GM12865 (cell line): ENCODE data around the gene GEMIN4.

Source experiments
- DNase-seq: peaks from one replicate; pipeline ENCODE4 v3.0.0; 2010; ENCODE audit warnings: low read depth
- H3K4me3 ChIP-seq: 2 replicates; pipeline ENCODE4 v1.5.1; 2011; ENCODE audit warnings: mild to moderate bottlenecking, low read depth, low read length, control low read depth
- TF ChIP-seq, protein P1 (sequence below): IDR thresholded peaks from 2 replicates; pipeline ENCODE4 v1.5.1; 2011; ENCODE audit warnings: low read length, control low read depth, low read depth, inconsistent platforms; ENCODE audit not compliant: insufficient read depth; ENCODE audit errors: missing control alignments

The GEMIN4 gene

DNA sequence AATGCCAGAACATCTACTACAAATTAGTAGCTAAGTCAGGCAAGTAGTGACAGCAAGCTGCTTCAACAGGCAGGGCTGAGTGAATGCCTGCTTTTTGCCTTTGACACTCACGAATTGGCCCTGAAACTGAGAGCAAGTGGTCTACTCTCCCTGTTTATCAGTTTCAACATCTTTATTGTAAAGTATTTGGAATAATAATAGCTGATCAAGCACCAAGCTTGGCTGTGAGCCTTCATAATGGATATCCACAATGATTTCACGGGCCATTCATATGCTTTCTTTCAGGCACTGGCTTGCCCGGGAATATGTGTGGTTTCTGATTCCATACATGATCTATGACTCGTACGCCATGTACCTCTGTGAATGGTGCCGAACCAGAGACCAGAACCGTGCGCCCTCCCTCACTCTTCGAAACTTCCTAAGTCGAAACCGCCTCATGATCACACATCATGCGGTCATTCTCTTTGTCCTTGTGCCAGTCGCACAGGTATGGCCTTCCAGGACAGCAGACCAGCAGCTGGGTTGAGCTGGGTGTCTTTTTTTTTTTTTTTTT lies 14.4 kb downstream of the GEMIN4 start:
- TF ChIP-seq, protein P1, sequence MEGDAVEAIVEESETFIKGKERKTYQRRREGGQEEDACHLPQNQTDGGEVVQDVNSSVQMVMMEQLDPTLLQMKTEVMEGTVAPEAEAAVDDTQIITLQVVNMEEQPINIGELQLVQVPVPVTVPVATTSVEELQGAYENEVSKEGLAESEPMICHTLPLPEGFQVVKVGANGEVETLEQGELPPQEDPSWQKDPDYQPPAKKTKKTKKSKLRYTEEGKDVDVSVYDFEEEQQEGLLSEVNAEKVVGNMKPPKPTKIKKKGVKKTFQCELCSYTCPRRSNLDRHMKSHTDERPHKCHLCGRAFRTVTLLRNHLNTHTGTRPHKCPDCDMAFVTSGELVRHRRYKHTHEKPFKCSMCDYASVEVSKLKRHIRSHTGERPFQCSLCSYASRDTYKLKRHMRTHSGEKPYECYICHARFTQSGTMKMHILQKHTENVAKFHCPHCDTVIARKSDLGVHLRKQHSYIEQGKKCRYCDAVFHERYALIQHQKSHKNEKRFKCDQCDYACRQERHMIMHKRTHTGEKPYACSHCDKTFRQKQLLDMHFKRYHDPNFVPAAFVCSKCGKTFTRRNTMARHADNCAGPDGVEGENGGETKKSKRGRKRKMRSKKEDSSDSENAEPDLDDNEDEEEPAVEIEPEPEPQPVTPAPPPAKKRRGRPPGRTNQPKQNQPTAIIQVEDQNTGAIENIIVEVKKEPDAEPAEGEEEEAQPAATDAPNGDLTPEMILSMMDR: no peak
- H3K4me3 ChIP-seq: no peak overlapping the region
- no peak for DNase-seq

DNA sequence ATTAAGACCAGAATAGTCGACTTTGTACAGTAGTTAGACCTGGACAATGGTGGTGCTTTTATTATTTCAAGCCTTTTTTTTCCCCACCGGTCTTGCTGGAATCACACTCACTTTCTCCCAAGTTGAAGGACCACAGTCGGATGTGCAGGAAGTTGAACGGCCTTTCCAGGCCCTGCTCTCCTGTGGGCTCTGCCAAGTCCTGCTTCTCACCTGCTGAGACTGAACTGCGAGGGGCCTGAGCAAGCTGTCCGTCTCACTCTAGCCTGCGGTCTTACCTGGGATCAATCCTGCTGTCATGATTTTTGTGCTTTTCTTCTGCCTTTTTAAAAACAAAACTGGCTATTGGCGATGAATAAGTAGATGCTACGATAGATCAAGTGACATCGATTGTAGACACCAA lies 18.3 kb downstream of the GEMIN4 start:
- H3K4me3 ChIP-seq: peak overlapping the region; percentile 79
- DNase-seq: no peak
- TF ChIP-seq, protein P1: no peak

DNA sequence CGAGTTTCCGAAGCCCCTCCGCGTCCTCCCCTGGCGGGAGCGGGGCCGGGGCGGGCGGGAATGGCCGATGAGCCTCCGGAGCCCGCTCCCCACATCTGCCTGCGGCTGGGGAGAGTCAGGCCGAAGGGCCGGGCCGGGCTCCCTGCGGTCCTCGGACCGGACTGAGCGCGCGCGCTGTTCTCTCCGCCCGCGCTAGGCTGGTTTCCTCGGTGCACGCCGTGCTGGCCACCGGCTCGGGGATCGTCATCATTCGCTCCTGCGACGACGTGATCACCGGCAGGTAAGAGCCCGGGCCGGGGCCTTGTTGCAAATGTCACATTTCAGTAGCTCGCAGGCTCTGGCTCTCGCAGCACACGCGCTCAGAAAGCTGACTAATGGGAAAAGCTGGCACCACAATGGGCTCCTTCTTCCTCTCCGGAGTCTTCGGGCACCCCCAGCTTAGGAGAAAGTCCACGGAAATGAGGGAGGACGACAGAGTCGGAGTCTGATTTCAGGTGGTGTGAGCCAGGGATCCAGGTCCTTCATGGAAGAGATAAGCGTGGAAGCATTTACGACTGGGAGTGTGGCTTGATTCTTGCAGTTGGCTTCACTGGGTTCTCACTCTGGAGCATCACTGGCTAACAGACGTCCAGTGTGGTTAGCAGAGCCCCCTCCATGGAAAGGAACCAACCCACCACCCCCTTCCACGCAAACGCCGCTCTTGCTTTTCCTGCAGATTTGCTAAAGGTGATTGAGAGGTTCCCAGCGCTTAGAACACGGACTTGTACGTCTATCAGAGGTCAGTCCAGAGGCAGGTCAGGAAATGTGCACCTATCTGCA lies 19.0 kb downstream of the GEMIN4 start:
- TF ChIP-seq, protein P1: no peak
- DNase-seq: peak; percentile 49
- H3K4me3 ChIP-seq: peak overlapping the region; percentile 79

DNA sequence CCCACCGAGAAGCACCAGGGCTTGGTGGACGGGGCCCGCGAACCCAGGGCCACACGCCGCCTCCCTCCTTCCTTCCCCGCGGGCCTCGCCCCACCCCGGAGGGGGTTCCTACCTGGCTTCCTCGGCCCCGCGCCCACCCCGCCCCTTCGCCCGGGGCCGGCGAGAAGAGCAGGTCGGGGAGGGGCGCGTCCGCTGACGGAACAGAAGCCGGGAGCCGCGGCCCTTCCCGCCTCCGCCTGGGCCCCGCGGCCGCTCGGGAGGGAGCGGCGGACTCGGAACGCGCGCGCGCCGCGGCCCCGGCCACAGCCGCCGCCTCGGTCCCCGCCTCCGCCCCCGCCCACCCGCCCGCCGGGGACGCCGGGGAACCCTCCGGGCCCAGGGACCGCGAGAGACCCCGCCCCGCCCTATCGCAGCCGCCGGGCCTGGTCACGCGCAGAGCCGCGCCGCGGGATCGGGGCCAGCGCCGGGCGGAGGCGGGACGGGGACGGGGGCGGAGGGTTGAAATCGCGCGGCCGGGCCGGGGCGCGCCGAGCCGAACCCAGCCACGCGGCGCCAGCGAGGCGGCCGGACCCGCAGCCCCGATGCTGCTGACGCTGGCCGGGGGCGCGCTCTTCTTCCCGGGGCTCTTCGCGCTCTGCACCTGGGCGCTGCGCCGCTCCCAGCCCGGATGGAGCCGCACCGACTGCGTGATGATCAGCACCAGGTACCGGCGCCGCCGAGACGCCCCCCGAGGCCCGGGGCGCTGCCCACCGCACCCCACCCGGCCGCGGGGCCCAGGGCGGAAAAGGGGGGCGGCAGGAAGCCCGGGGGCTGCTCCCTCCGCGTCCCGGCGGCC lies 19.8 kb downstream of the GEMIN4 start, which contains the start of gene TLCD3A:
TLCD3A (plus strand) TSS at position 530 of the 835 bp plus-strand sequence; CDS start at position 582, 52 bp downstream.
- TF ChIP-seq, protein P1: no peak
- peak; percentile 58 for DNase-seq
- H3K4me3 ChIP-seq: peak within 1 kb of the TSS; percentile 79

DNA sequence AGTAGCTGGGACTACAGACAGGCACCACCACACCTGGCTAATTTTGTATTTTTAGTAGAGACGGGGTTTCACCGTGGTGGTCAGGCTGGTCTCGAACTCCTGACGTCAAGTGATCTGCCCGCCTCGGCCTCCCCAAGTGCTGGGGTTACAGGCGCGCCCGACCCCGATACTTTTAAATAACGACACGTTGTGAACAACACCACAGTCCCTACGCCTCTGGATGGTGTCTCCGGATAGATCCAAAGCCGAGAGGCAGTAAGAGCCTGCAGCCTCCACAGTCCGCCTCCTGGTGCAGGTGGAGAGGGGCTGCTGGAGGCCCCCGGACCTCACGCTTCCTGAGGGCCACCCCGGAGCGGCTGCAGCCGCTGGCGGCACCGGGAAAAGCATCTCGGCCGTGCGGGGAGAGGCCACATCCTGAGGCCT lies 20.4 kb downstream of the GEMIN4 start:
- TF ChIP-seq, protein P1: no peak
- no peak for DNase-seq
- H3K4me3 ChIP-seq: peak overlapping the region; percentile 60

DNA sequence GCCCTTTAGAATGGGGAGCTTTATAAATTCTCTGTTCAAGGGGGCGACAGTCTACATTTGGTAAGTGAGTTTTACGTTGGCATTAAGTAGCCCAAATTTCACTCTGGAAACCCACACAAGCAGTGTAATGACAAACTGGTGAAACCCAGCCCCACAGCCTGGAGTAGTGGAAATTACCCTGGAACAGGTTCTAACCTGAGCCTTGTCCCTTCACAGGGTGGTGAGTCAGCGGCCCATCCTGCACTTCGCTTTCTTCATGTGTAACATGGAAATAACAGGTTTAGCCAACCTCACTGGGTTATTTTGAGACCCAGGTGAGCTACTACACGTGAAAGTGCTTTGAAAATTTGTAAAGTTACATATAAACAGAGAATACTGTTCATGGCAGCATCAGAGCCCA lies 23.2 kb downstream of the GEMIN4 start:
- TF ChIP-seq, protein P1: no peak
- H3K4me3 ChIP-seq: no peak overlapping the region
- no peak for DNase-seq
